ACC112 (cell line): Measurements from ENCODE around the gene NCBP2L.
A peak's percentile ranks its signal among the peaks of the same experiment; 100 is the strongest.

Experiments
- H2AFZ ChIP-seq: fragments of 200-600 bp; sonication (generic); one replicate; pipeline ENCODE4 v1.6.0; 2017; ENCODE audit warnings: antibody characterized with exemption, low read length; ENCODE audit not compliant: unreplicated experiment
- H3K27ac ChIP-seq: fragments of 200-600 bp; sonication (generic); 2 replicates; pipeline ENCODE4 v1.5.1; 2014; ENCODE audit warnings: low read depth, mild to moderate bottlenecking, antibody characterized with exemption, low read length, moderate library complexity
- H3K27me3 ChIP-seq: fragments of 200-600 bp; sonication (generic); 2 replicates; pipeline ENCODE4 v1.6.1; 2014; ENCODE audit warnings: mild to moderate bottlenecking, antibody characterized with exemption, low read length, moderate library complexity, mixed read lengths; ENCODE audit not compliant: insufficient read depth
- H3K36me3 ChIP-seq: fragments of 200-600 bp; sonication (generic); 2 replicates; pipeline ENCODE4 v1.6.1; 2016; ENCODE audit warnings: mild to moderate bottlenecking, antibody characterized with exemption, low read length, moderate library complexity, mixed read lengths; ENCODE audit not compliant: insufficient read depth
- H3K4me1 ChIP-seq: fragments of 200-600 bp; sonication (generic); one replicate; pipeline ENCODE4 v1.6.1; 2016; ENCODE audit warnings: low read length, mixed read lengths; ENCODE audit not compliant: insufficient read depth, unreplicated experiment, control insufficient read depth
- H3K4me3 ChIP-seq: fragments of 200-600 bp; sonication (generic); 2 replicates; pipeline ENCODE4 v1.5.1; 2014; ENCODE audit warnings: mild to moderate bottlenecking, low read depth, low read length
- H3K79me2 ChIP-seq: fragments of 200-600 bp; sonication (generic); one replicate; pipeline ENCODE4 v1.6.0; 2016; ENCODE audit warnings: low read length; ENCODE audit not compliant: control insufficient read depth, unreplicated experiment, insufficient read depth

The NCBP2L gene

GRCh38 chrX:107818900-107819521 lies 41.5 kb downstream of the NCBP2L start:
- Histone ChIP-seq H3K27ac (no peak overlapping the region), H2AFZ (no peak overlapping the region), H3K4me1 (no peaks in the 10 kb centered on the region), H3K36me3 (no peaks in the 10 kb centered on the region), H3K79me2 (no peaks in the 10 kb centered on the region), H3K27me3 (no peaks in the 10 kb centered on the region), H3K4me3 (no peak overlapping the region)

- Histone ChIP-seq H2AFZ (no peak overlapping the region), H3K79me2 (peaks cover 13% of the 10 kb centered on the region), H3K27me3 (no peaks in the 10 kb centered on the region), H3K4me1 (peaks cover 13% of the 10 kb centered on the region), H3K4me3 (no peak overlapping the region), H3K27ac (no peak overlapping the region), H3K36me3 (no peaks in the 10 kb centered on the region)
Observed at GRCh38 chrX:107823042-107823441, 45.5 kb downstream of the NCBP2L start.

- H3K27me3 ChIP-seq, result no peaks in the 10 kb centered on the region
- peak overlapping the region; percentile 79 for H3K27ac ChIP-seq
- peaks cover 13% of the 10 kb centered on the region for H3K4me1 ChIP-seq
- no peaks in the 10 kb centered on the region for H3K36me3 ChIP-seq
- peak overlapping the region; percentile 67 for H3K4me3 ChIP-seq
- no peak overlapping the region for H2AFZ ChIP-seq
- H3K79me2 ChIP-seq, result peaks cover 16% of the 10 kb centered on the region
Observed at GRCh38 chrX:107823456-107823855, 45.9 kb downstream of the NCBP2L start.

- Histone ChIP-seq H3K27ac (peak within 1 kb of the TSS; percentile 81), H2AFZ (peak within 1 kb of the TSS; percentile 85), H3K79me2 (peaks cover 35% of the 10 kb centered on the region), H3K4me3 (peak within 1 kb of the TSS; percentile 86), H3K36me3 (no peaks in the 10 kb centered on the region), H3K27me3 (no peaks in the 10 kb centered on the region), H3K4me1 (peaks cover 13% of the 10 kb centered on the region)
Observed at GRCh38 chrX:107825698-107826237, 48.2 kb downstream of the NCBP2L start, which contains the start of gene MID2. Gene MID2 (plus strand): TSS chrX:107825866. CDS start chrX:107826427, 561 bp downstream.

GRCh38 chrX:107826238-107827029 lies 48.9 kb downstream of the NCBP2L start:
- Histone ChIP-seq H3K4me1 (peaks cover 13% of the 10 kb centered on the region), H3K36me3 (no peaks in the 10 kb centered on the region), H2AFZ (peak overlapping the region; percentile 85), H3K27me3 (no peaks in the 10 kb centered on the region), H3K79me2 (peaks cover 35% of the 10 kb centered on the region), H3K4me3 (peak overlapping the region; percentile 86), H3K27ac (peak overlapping the region; percentile 81)

GRCh38 chrX:107827030-107827831 lies 49.7 kb downstream of the NCBP2L start:
- Histone ChIP-seq H2AFZ (peak overlapping the region; percentile 85), H3K27me3 (no peaks in the 10 kb centered on the region), H3K36me3 (no peaks in the 10 kb centered on the region), H3K4me3 (peak overlapping the region; percentile 86), H3K27ac (peak overlapping the region; percentile 81), H3K4me1 (peaks cover 13% of the 10 kb centered on the region), H3K79me2 (peaks cover 35% of the 10 kb centered on the region)

- Histone ChIP-seq H3K4me3 (peak overlapping the region; percentile 86), H3K36me3 (no peaks in the 10 kb centered on the region), H3K79me2 (peaks cover 35% of the 10 kb centered on the region), H2AFZ (no peak overlapping the region), H3K27me3 (no peaks in the 10 kb centered on the region), H3K4me1 (peaks cover 13% of the 10 kb centered on the region), H3K27ac (peak overlapping the region; percentile 81; the same call in 1 of the 2 replicates)
Observed at GRCh38 chrX:107827852-107828251, 50.3 kb downstream of the NCBP2L start.

GRCh38 chrX:107829878-107830277 lies 52.3 kb downstream of the NCBP2L start:
- no peaks in the 10 kb centered on the region for H3K36me3 ChIP-seq
- no peaks in the 10 kb centered on the region for H3K27me3 ChIP-seq
- no peak overlapping the region for H2AFZ ChIP-seq
- H3K27ac ChIP-seq, result no peak overlapping the region
- peaks cover 36% of the 10 kb centered on the region for H3K79me2 ChIP-seq
- H3K4me1 ChIP-seq, result peaks cover 12% of the 10 kb centered on the region
- no peak overlapping the region for H3K4me3 ChIP-seq

GRCh38 chrX:107831071-107831730 lies 53.7 kb downstream of the NCBP2L start:
- Histone ChIP-seq H3K79me2 (peaks cover 43% of the 10 kb centered on the region), H3K4me1 (peaks cover 12% of the 10 kb centered on the region)

More at GRCh38 chrX:107831071-107831730, 53.7 kb downstream of the NCBP2L start:
- Histone ChIP-seq H2AFZ (no peak overlapping the region), H3K36me3 (no peaks in the 10 kb centered on the region), H3K27ac (no peak overlapping the region), H3K4me3 (no peak overlapping the region), H3K27me3 (no peaks in the 10 kb centered on the region)
